Epithelial cell of proximal tubule (primary cell): ENCODE results near the gene LIPI. TPM values are rescaled to one million over a fixed set of nuclear protein-coding genes. Genes with fewer than 3 reads are reported as not detected.
"Not testable (repeated sequence)": the region's sequence is repeated elsewhere in the genome, so short reads cannot be mapped to it uniquely, and the experiment has no call there.

ENCODE experiments used
- DNase-seq: peaks from one replicate; pipeline ENCODE4 v3.0.0-alpha.2; 2011; ENCODE audit warnings: low read depth
- H3K4me3 ChIP-seq: 2 replicates; pipeline ENCODE4 v1.5.1; 2011; ENCODE audit warnings: low read depth, mild to moderate bottlenecking, low read length
- total RNA-seq: library from RNA; depleted of rRNA; stranded (reverse); fragments of >200 nt; gene quantifications from 2 replicates; pipeline ENCODE4 v1.2.3, GENCODE V29; 2015
- TF ChIP-seq, protein P1 (sequence below): conservative IDR thresholded peaks from 2 replicates; pipeline ENCODE4 v1.5.1; 2012; ENCODE audit warnings: low read depth, mild to moderate bottlenecking, low read length

The LIPI gene
- total RNA-seq, 1 donor from 2014 or later: not detected

DNA sequence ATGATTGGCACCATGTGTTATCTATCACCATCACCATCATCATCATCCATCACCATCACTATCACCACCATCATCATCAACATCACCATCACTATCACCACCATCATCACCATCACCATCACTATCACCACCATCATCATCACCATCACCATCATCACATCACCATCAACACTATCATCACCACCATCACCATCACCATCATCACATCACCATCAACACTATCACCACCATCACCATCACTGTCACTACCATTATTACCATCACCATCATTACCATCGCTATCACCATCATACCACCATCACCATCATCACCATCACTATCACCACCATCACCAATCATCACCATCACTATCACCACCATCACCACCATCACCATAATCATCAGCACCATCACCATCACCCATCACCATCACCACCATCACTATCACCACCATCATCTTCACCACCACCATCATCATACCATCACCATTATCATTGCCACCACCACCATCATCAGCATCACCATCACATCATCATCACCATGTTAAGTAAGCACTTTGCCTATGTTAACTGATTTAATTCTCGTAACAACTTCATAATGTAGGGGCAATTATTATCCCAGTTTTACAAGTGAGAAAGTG lies 112.8 kb downstream of the LIPI start:
- H3K4me3 ChIP-seq: no peak overlapping the region
- DNase-seq: no peak
- TF ChIP-seq, protein P1, sequence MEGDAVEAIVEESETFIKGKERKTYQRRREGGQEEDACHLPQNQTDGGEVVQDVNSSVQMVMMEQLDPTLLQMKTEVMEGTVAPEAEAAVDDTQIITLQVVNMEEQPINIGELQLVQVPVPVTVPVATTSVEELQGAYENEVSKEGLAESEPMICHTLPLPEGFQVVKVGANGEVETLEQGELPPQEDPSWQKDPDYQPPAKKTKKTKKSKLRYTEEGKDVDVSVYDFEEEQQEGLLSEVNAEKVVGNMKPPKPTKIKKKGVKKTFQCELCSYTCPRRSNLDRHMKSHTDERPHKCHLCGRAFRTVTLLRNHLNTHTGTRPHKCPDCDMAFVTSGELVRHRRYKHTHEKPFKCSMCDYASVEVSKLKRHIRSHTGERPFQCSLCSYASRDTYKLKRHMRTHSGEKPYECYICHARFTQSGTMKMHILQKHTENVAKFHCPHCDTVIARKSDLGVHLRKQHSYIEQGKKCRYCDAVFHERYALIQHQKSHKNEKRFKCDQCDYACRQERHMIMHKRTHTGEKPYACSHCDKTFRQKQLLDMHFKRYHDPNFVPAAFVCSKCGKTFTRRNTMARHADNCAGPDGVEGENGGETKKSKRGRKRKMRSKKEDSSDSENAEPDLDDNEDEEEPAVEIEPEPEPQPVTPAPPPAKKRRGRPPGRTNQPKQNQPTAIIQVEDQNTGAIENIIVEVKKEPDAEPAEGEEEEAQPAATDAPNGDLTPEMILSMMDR: no peak

DNA sequence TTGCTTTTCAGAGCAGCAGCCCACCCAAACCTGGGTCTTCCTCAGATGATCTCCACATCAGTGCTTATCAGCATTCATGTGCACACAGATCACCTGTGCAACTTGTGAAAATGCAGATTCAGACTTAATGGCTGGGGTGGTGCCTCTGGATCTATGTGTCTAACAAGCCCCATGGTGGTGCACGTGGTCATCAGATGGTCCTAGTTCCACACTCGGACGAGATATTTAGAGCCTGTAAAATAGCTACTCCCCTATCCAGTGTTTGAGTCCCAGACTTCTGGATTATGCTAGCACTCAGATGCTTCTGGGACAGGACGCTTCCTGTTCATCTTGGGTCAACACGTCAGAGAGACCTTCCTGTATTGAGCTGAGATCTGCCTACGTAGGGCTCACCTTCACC lies 114.2 kb downstream of the LIPI start:
- DNase-seq: no peak
- no peak overlapping the region for H3K4me3 ChIP-seq

DNA sequence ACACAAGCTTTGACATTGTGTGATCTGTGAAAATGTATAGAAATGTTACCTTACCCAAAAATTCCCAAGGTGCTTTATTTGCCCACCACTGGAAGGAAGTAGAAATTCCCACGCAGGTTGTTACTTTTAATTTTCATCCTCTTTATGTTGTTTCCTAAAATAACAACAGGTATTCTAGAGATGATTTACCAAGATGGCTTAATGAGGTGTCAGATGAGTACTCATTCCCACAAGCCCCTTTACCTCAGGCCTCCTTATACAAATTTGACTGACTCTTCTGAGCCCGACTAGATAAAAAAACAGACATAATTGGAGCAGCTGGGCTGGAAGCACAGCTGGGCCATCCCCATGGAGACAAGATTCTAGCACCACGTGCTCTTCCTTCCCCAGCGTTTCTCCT lies 114.6 kb downstream of the LIPI start:
- DNase-seq: no peak
- TF ChIP-seq, protein P1: no peak
- H3K4me3 ChIP-seq: no peak overlapping the region

More for the DNA sequence above, 114.2 kb downstream of the LIPI start:
- TF ChIP-seq, protein P1: no peak

DNA sequence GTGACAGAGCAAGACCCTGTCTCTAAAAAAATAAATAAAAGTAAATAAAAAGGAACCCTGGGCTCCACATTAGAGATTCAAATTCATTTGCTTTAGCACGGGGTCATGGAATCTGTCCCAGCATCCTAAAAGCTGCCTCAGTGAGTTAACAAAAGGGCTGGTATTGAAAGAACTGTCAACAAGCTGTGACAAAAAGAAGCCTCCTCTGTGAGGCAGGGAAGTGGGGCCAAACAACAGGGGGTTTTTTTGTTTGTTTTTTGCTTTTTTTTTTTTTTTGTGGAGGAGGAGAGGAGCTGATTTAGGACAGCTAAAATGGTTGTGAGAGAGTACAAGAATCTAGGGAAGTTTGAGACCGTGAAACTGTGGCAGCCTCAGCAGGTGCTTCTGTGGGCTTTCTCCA lies 115.7 kb downstream of the LIPI start:
- TF ChIP-seq, protein P1: no peak
- DNase-seq: no peak
- no peak overlapping the region for H3K4me3 ChIP-seq

DNA sequence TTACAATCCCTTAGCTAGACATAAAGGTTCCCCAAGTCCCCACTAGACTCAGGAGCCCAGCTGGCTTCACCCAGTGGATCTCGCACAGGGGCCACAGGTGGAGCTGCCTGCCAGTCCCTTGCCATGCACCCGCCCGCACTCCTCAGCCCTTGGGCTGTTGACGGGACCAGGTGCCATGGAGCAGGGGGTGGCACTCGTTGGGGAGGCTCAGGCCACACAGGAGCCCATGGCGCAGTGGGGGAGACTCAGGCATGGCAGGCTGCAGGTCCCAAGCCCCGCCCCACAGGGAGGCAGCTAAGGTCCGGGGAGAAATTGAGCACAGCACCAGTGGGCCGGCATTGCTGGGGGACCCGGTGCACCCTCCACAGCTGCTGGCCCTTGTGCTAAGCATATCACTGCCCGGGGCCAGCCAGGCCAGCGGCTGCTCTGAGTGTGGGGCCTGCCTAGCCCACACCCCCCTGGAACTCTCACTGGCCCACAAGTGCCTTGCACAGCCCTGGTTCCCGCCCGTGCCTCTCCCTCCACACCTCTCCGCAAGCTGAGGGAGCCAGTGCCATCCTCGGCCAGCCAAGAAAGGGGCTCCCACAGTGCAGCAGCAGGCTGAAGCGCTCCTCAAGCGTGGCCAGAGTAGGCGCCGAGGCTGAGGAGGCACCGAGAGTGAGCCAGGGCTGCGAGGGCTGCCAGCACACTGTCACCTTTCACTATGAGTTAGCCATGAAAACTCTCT lies 117.8 kb downstream of the LIPI start:
- DNase-seq: no peak
- TF ChIP-seq, protein P1: no peak
- H3K4me3 ChIP-seq: no peak overlapping the region

DNA sequence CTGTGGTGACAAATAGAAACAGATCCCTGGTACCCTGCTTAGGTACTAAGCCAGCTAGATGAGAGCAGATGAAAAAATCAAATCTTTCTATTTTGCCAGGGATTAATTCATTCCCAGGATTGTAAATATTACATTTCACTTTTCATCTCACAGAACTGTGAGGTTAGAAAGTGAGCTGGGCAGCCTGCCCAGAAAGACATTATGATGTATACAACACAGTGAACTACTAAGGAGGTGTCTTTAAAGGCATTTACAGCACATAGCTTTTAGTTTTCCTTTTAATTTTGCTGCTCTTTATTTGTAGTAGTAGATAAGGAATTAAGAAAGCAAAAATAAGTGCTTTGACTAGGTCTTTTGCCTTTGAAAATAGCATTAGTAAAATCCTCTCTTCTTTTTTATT lies 120.6 kb downstream of the LIPI start:
- not testable (repeated sequence) for DNase-seq, H3K4me3 ChIP-seq

DNA sequence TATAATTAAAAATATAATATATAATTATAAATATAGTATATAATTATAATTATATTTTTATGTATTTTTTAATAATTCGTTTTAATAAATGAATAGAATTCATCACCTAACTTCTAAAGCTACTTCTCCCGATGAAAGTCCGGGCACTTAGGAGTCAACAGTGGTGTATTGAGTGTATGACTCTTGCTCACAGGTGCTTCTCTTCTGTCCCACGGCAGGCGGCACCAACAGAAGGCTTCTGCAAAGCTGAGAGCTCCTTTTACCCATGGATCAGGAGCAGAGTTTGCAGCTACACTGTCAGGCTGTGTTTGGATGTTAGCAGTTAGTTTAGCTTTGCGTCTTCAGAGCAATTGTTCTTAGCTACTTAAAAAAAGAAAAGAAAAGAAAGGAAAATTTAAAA lies 122.4 kb downstream of the LIPI start:
- DNase-seq: no peak
- H3K4me3 ChIP-seq: no peak overlapping the region
- TF ChIP-seq, protein P1: no peak
